Right lobe of liver (tissue), 4 donors: ENCODE results near the gene WNT5B.

Experiments used
- CTCF ChIP-seq, 4 donors: fragments of 200-600 bp in 3 of 4; fragments of 450-650 bp in 1 of 4; IDR thresholded peaks; one replicate each; pipeline versions ENCODE4 v1.5.1 to v1.8.0; 2016 to 2022; ENCODE audit warnings: antibody characterized with exemption in 4 of 4, mild to moderate bottlenecking in 2 of 4
- POLR2A ChIP-seq: fragments of 450-650 bp; IDR thresholded peaks from one replicate; pipeline ENCODE4 v1.6.1; 2017; ENCODE audit warnings: antibody characterized with exemption, mild to moderate bottlenecking
- donor health status: DM: no; HTN: no; CAD: no.
- donor health status: DM: no; HTN: no; CAD: no.
- donor health status: DM: no; HTN: yes; CAD: no.

GRCh38 chr12:1579651-1580435, 49.2 kb upstream of the WNT5B start:
- TF ChIP-seq CTCF (IDR thresholded peaks at IDR 0.05) (no peak), POLR2A (no peak)
